GM19397 (cell line): ENCODE data around the gene MYH10.
"Not testable (repeated sequence)": the region's sequence is repeated elsewhere in the genome, so short reads cannot be mapped to it uniquely, and the experiment has no call there.

ENCODE experiments used
- ATAC-seq: cut with Tn5 transposase; IDR thresholded peaks from one replicate; pipeline ENCODE4 v1.9.1; 2021; ENCODE audit warnings: mild to moderate bottlenecking, moderate library complexity; ENCODE audit not compliant: unreplicated experiment

The MYH10 gene

GRCh38 chr17:8630227-8630801 lies at the start of gene MYH10:
MYH10 (minus strand) TSS chr17:8630725; CDS start chr17:8623246, 7,479 bp downstream.
- ATAC-seq: no peak

DNA sequence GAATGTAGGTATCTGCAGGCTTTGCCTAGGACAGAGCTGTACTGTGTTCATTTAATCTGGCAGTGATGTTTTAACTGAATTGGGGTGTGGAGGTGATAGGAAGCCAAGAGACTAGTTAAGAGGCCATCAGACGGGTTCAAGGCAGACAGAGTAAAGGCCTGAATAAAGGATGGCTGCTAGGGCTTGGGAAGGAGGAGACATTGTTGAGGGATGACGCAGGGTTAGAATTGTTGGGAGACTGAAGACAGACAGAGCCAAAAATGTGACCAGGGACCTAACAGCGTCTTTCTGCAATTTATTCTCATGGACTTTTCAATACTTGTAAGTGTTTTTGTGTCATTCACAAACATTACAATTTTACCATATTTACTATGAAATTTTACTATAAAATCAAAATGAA lies 48.6 kb upstream of the MYH10 start:
- ATAC-seq: no peak

- ATAC-seq: no peak
These were observed 44.8 kb upstream of the MYH10 start for GRCh38 chr17:8675306-8675705.

GRCh38 chr17:8674344-8675305 lies 44.1 kb upstream of the MYH10 start:
- ATAC-seq: no peak

DNA sequence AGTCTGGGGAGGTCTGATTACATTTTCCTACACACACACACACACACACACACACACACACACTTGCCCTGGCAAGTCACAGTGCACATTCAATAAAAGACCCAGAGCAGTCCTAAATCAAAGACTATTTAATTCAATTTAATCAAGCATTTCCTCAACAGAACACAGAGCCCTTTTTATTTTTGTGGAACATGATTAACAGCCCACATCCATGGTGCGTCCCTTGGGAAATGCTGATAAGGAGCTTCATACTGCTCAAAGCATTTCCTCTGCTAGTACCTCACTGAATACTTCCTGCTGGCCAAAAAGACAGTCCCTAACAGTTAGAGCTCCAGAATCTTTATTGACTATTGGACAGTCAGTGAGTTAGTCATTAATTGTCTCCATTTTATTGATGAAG lies 43.1 kb upstream of the MYH10 start:
- no peak for ATAC-seq

- no peak for ATAC-seq
These were observed 41.8 kb upstream of the MYH10 start for GRCh38 chr17:8672326-8672725.

DNA sequence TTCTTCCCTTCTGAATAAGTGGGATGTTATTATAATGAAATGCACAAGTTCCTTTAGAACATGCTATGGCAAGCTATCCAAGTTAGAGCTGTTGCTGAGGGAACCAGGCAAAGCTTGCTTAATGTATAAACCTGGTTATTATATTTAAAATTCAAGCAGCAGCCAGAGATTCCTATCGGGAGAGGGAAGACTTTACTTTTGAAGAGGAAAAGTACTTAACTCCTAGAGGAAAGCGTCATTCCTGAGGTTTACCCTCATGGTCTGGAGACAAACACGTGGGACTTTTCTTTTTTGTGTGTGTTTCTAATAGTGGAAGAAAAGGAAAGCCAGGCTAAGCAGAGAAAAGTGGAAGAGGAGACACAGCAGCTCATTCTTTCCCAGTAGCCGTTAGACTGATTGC lies 39.9 kb upstream of the MYH10 start:
- ATAC-seq: no peak

DNA sequence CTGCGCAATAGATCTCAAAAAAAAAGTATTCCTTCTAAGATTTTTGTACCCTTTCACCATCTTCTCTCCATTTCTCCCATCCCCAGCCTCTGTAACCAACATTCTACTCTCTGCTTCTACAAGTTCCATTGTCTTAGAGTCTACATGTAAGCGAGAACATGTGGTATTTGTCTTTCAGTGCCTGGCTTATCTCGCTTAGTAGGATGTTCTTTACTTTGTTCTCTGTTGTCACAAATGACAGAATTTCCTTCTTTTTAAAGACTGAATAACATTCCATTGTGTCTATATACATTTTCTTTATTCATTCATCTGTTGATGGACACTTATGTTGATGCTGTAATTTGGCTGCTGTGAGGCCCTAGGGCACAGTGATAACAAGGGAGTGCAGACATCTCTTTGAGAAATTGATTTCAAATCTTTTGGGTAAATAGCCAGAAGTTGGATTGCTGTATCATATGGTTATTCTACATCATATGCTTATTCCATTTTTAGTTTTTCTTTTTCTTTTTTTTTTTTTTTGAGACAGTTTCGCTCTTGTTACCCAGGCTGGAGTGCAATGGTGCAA lies 37.7 kb upstream of the MYH10 start:
- ATAC-seq: no peak

DNA sequence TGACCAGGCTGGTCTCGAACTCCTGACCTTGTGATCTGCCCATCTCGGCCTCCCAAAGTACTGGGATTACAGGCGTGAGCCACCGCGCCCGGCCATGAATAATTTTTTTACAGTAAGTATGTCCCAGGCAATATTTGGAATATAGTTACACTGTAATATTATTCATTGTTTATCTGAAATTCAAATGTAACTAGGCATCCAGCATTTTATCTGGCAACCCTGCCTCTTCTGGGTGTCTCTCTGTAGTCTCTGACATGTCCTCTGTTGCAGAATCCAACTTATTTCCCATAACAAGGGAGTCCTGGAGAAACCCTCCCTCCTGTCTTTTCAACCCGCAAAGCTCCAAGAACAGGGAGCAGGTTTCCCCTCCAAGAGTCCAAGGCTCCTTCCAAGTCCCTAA lies 36.9 kb upstream of the MYH10 start:
- ATAC-seq: no peak

DNA sequence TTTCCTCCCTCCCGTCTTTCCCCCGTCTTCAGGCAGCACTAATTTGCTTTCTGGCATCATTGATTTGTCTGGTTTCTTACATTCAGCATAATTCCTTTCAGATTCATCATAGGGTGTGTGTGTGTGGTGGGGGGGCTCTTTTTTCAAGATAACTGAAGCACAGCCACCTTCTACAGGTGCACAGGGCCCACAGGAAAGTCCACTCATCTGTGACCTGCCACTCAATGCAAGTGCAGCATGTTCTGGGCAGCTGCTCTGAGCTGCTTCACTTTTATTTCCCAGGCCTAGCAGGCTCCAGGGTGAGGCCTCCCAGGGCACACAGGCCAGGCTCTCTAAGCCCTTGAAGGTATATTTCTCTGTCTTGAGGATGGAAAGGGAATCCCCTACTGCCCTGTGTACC lies 35.2 kb upstream of the MYH10 start:
- ATAC-seq: no peak

- no peak for ATAC-seq
These were observed 34.1 kb upstream of the MYH10 start for GRCh38 chr17:8664456-8665126.

- ATAC-seq: no peak
These were observed 32.4 kb upstream of the MYH10 start for GRCh38 chr17:8662973-8663372.

DNA sequence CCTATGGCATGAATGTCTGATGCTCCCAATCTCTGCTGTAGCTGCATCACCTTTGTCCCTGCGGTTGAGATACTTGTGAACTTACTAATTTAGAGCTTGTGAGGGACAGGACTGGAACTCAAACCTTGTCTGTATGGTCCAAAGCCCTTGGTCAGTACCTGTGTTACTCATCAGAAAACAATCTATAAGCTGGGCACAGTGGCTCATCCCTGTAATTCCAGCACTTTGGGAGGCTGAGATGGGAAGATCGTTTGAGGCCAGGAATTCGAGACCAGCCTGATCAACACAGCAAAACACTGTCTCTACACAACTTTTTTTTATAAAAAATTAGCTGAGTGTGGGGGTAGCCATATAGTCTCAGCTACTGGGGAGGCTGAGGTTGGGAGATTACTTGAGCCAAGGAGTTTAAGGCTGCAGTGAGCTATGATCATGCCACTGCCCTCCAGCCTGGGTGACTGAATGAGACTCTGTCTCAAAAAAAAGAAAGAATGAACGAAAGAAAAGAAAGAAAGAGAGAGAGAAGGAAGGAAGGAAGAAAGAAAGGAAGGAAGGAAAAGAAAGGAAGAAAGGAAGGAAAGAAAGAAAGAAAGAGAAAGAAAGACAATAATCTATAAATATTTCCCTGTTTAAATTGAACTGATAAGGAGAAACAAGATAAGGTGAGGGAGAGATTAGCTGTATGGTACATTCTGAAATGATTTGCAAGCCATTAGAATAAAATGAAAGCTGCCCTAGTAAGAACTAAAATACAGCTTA lies 31.7 kb upstream of the MYH10 start:
- ATAC-seq: no peak

- not testable (repeated sequence) for ATAC-seq
These were observed 30.2 kb upstream of the MYH10 start for GRCh38 chr17:8660709-8661108.

DNA sequence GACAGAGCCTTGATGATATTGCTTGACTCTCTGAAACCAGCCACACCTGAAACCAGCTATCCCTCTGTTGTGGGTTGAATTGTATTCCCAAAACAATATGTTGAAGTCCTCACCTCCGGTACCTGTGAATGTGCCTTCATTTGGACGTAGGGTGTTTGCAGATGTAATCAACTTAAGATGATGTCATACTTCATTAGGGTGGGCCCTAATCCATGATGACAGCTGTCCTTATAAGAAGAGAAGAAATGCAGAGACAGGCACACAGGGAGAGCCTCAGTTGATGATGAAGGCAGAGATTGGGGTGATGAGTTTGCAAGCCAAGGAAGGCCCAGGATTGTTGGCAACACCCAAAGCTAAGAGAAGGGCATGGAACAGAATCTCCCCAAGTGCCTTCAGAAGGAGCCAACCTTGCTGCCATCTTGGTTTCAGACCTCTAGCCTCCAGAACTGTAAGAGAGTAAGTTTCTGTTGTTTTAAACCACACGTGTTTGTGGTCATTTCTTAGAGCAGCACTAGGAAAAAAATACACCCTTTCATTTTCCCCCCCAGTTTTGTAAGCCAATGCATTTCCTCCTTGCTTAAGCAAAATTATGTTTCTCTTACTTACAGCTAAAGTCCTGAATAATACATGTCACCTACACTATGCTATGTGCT lies 29.4 kb upstream of the MYH10 start:
- no peak for ATAC-seq

DNA sequence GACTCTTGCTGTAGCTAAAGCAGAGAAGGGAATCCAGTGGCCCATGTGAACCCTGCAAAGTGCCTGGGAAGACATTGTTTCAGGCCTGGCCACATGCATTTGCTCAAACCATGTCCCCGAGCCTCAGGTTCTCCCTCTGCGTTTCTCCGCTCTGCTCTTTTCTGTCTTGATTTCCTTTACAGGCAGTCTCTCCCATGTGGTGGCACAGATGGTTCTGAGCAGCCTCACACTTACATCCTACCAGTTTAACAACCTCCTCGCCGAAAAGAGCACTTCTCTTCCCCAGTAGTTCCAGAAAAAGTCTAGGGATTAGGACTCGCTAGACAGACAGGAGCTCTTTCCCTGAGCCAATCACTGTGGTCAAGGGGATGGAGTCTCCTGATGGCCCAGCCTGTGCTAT lies 28.3 kb upstream of the MYH10 start:
- ATAC-seq: no peak

DNA sequence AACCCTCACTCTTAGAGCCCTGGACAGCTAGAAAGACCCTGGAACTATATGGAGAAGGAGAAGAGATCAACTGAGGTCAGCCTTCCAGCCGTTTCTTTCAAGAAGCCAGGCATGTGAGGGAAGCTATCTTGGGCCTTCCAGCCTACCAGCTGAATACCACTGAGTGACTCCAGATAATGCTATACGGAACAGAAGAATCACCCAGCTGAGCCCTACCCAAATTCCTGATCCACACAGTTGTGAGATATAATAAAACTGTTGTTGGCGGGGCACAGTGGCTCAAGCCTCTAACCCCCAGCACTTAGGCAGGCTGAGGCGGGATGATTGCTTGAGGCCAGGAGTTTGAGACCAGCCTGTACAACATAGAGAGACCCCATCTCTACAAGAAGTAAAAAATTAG lies 26.2 kb upstream of the MYH10 start:
- ATAC-seq: no peak

DNA sequence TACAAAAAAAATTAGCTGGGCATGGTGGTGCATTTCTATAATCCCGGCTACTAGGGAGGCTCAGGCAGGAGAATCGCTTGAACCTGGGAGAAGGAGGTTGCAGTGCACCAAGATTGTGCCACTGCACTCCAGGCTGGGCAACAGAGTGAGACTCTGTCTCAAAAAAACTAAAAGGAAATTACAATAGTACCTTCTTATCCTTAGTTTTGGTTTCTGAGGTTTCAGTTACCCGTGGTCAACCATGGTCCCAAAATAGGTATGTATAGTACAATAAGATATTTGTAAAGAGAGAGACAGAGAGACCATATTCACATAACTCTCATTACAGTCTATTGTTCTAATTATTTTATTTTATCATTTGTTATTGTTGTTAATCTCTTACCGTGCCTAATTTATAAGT lies 24.3 kb upstream of the MYH10 start:
- ATAC-seq: no peak

GRCh38 chr17:8651013-8651412 lies 20.5 kb upstream of the MYH10 start:
- no peak for ATAC-seq

- ATAC-seq: no peak
These were observed 19.6 kb upstream of the MYH10 start for GRCh38 chr17:8650119-8650499.
